HCT116 (cell line): ENCODE results near the gene PDZRN4. TPM values are rescaled to one million over a fixed set of nuclear protein-coding genes. Genes with fewer than 3 reads are reported as not detected.

ENCODE experiments used
- ATAC-seq: fragments of 200-7000 bp; cut with Tn5 transposase; 2 replicates; pipeline ENCODE4 v1.9.1; 2020; ENCODE audit warnings: mild to moderate bottlenecking, moderate library complexity
- BruUV-seq: library from RNA; stranded (reverse); fragments of 400-500 nt; replicated peaks from 2 replicates; lab custom pipeline; 2021; lab: Mats Ljungman, UMichigan
- CTCF ChIA-PET: fragments of 300-600 bp; sonication (Branson Sonifier 250); formaldehyde crosslinking; loops from one replicate; lab custom pipeline; 2021; ENCODE audit warnings: antibody characterized with exemption; lab: Charles Lee
- POLR2A ChIA-PET: fragments of 300-600, 350-600 bp; sonication (Branson Sonifier 250); formaldehyde crosslinking; loops from one replicate; lab custom pipeline; 2021; ENCODE audit warnings: antibody characterized with exemption; lab: Charles Lee
- RAD21 ChIA-PET, 2 experiments: fragments of 300-600 bp; sonication (Branson Sonifier 250); formaldehyde crosslinking; loops; one replicate each; lab custom pipeline; 2023; ENCODE audit warnings: low total read pairs in 2 of 2; ENCODE audit not compliant: uncharacterized antibody in 2 of 2, unreplicated experiment in 2 of 2, low non-redundant PET in 1 of 2; lab: Charles Lee
- DNase-seq: peaks from one replicate; pipeline ENCODE4 v3.0.0-alpha.2; 2010; ENCODE audit warnings: low read depth, low spot score
- H2AFZ ChIP-seq: fragments of 200-600 bp; shearing (Covaris generic), sonication (generic); 2 replicates; pipeline ENCODE4 v1.6.1; 2017; ENCODE audit warnings: low read depth, mixed run types, mixed read lengths, antibody characterized with exemption, low read length; ENCODE audit not compliant: poor library complexity, severe bottlenecking
- H3K27ac ChIP-seq: 2 replicates; pipeline ENCODE4 v1.5.1; 2012; ENCODE audit warnings: low read depth, low read length
- H3K27me3 ChIP-seq: fragments of 200-600 bp; sonication (generic); 2 replicates; pipeline ENCODE4 v1.6.1; 2016; ENCODE audit warnings: mixed run types, low read length, mixed read lengths; ENCODE audit not compliant: insufficient read depth
- H3K36me3 ChIP-seq, 2 experiments: fragments of 200-500 bp in 1 of 2; fragments of 200-600 bp in 1 of 2; sonication (Bioruptor generic) in 1 of 2; sonication (generic) in 1 of 2; 2 replicates each; pipeline versions ENCODE4 v1.5.1 to v1.6.1; 2014 to 2016; ENCODE audit warnings: low read length in 2 of 2, inconsistent platforms in 1 of 2, mixed read lengths in 1 of 2, mixed run types in 1 of 2; ENCODE audit not compliant: insufficient read depth in 2 of 2, control insufficient read depth in 1 of 2
- H3K4me1 ChIP-seq, 2 experiments: fragments of 200-600 bp in 1 of 2; sonication (generic) in 1 of 2; 2 replicates each; pipeline versions ENCODE4 v1.5.1 to v1.6.1; 2012 to 2017; ENCODE audit warnings: low read length in 2 of 2, inconsistent platforms in 1 of 2, mild to moderate bottlenecking in 1 of 2, mixed read lengths in 1 of 2, mixed run types in 1 of 2, moderate library complexity in 1 of 2; ENCODE audit not compliant: insufficient read depth in 2 of 2, control insufficient read depth in 1 of 2
- H3K4me2 ChIP-seq: fragments of 200-600 bp; sonication (generic); 2 replicates; pipeline ENCODE4 v1.6.1; 2017; ENCODE audit warnings: mixed run types, low read length, mixed read lengths
- H3K4me3 ChIP-seq, 2 experiments: fragments of 200-600 bp in 1 of 2; sonication (generic) in 1 of 2; replicated peaks in 1 of 2; 2 replicates each; pipeline ENCODE4 v1.5.1; 2011 to 2016; ENCODE audit warnings: low read length in 2 of 2, control low read depth in 1 of 2, low read depth in 1 of 2, mild to moderate bottlenecking in 1 of 2, mixed read lengths in 1 of 2, mixed run types in 1 of 2
- H3K79me2 ChIP-seq: fragments of 200-600 bp; sonication (generic); 2 replicates; pipeline ENCODE4 v1.6.1; 2017; ENCODE audit warnings: mild to moderate bottlenecking, mixed run types, low read length, moderate library complexity, mixed read lengths; ENCODE audit not compliant: insufficient read depth
- H3K9ac ChIP-seq: fragments of 200-600 bp; sonication (generic); 2 replicates; pipeline ENCODE4 v1.6.1; 2016; ENCODE audit warnings: low read length, mixed read lengths
- H3K9me2 ChIP-seq: fragments of 200-600 bp; sonication (generic), shearing (Covaris generic); 2 replicates; pipeline ENCODE4 v1.6.1; 2017; ENCODE audit warnings: mixed run types, mild to moderate bottlenecking, moderate library complexity; ENCODE audit not compliant: insufficient read depth
- H3K9me3 ChIP-seq, 2 experiments: fragments of 200-500 bp in 1 of 2; fragments of 200-600 bp in 1 of 2; sonication (Bioruptor generic) in 1 of 2; sonication (generic) in 1 of 2; 2 replicates each; pipeline ENCODE4 v1.6.1; 2014 to 2017; ENCODE audit warnings: low read length in 2 of 2, mixed read lengths in 2 of 2, inconsistent platforms in 1 of 2, low read depth in 1 of 2, mild to moderate bottlenecking in 1 of 2, mixed run types in 1 of 2, moderate library complexity in 1 of 2; ENCODE audit not compliant: control insufficient read depth in 1 of 2, insufficient read depth in 1 of 2
- H4K20me1 ChIP-seq: fragments of 200-600 bp; sonication (generic), shearing (Covaris generic); 2 replicates; pipeline ENCODE4 v1.6.1; 2017; ENCODE audit warnings: mixed run types, mild to moderate bottlenecking, moderate library complexity; ENCODE audit not compliant: insufficient read depth
- CBX3 ChIP-seq: IDR thresholded peaks from 2 replicates; pipeline ENCODE4 v1.6.1; 2012; ENCODE audit warnings: low read depth
- CEBPB ChIP-seq: IDR thresholded peaks from 2 replicates; pipeline ENCODE4 v1.6.1; 2012; ENCODE audit warnings: low read depth
- EGR1 ChIP-seq: IDR thresholded peaks from 2 replicates; pipeline ENCODE4 v1.6.1; 2012; ENCODE audit warnings: low read depth
- ELF1 ChIP-seq: IDR thresholded peaks from 2 replicates; pipeline ENCODE4 v1.6.1; 2012; ENCODE audit warnings: low read depth, borderline replicate concordance
- MAX ChIP-seq: IDR thresholded peaks from 2 replicates; pipeline ENCODE4 v1.6.1; 2012
- POLR2A ChIP-seq: IDR thresholded peaks from 2 replicates; pipeline ENCODE4 v1.7.0; 2011; ENCODE audit warnings: borderline replicate concordance; ENCODE audit not compliant: insufficient read depth, insufficient read length; ENCODE audit errors: extremely low read depth
- POLR2AphosphoS5 ChIP-seq: IDR thresholded peaks from 2 replicates; pipeline ENCODE4 v1.6.1; 2011; ENCODE audit warnings: mild to moderate bottlenecking, low read depth, low read length, moderate library complexity
- SIN3A ChIP-seq: IDR thresholded peaks from 2 replicates; pipeline ENCODE4 v1.6.1; 2012; ENCODE audit warnings: low read depth
- SP1 ChIP-seq: IDR thresholded peaks from 2 replicates; pipeline ENCODE4 v1.6.1; 2012; ENCODE audit warnings: low read depth
- SRF ChIP-seq: IDR thresholded peaks from 2 replicates; pipeline ENCODE4 v1.6.1; 2012; ENCODE audit warnings: low read depth
- YY1 ChIP-seq: IDR thresholded peaks from 2 replicates; pipeline ENCODE4 v1.6.1; 2011; ENCODE audit warnings: low read length, low read depth, moderate library complexity, mild to moderate bottlenecking; ENCODE audit not compliant: insufficient replicate concordance; ENCODE audit errors: extremely low read depth
- intact Hi-C: fragments of 100-400 bp; cut with micrococcal nuclease; formaldehyde crosslinking; loops from 2 replicates; pipeline ENCODE4 v1.10.0; 2022
- total RNA-seq: library from RNA; stranded (reverse); gene quantifications from one replicate; pipeline ENCODE4 v1.2.1, GENCODE V29; 2021; ENCODE audit not compliant: unreplicated experiment
- TF ChIP-seq, protein P1 (sequence below), 3 experiments: fragments of 200-600 bp in 1 of 3; sonication (generic) in 1 of 3; IDR thresholded peaks in 2 of 3; conservative IDR thresholded peaks in 1 of 3; 2 replicates each; pipeline ENCODE4 v1.5.1; 2012 to 2017; ENCODE audit warnings: low read depth in 2 of 3, low read length in 2 of 3, antibody characterized with exemption in 1 of 3, borderline replicate concordance in 1 of 3, control low read depth in 1 of 3, mild to moderate bottlenecking in 1 of 3, mixed read lengths in 1 of 3, mixed run types in 1 of 3, moderate library complexity in 1 of 3; ENCODE audit not compliant: insufficient read depth in 1 of 3
- TF ChIP-seq, protein P2 (sequence below): IDR thresholded peaks from 2 replicates; pipeline ENCODE4 v1.6.1; 2011; ENCODE audit warnings: mild to moderate bottlenecking, low read length, moderate library complexity; ENCODE audit not compliant: insufficient replicate concordance; ENCODE audit errors: extremely low read depth

PDZRN4 gene
- total RNA-seq, 1 experiment from 2014 or later: not detected

DNA sequence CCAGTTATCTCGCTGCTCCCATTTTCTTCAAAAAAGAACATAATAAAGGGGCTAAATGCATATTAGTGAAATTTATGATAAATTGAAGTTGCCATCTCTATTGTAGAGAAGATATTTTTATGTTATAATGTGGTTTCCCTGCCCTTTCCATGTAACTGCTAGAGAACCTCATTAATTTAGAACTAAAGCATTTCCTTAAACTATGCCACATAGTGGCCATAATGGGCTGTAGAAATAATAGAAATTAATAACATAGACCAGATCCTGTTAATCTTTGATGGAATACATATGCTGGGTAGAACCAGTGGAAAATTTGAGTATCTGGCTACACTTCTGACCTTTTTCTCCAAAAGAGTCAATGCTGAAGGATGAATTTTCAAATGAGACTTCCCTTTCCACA, 376.7 kb downstream of the PDZRN4 start:
- Histone ChIP-seq H3K9me2 (no peaks in the 10 kb centered on the region), H4K20me1 (no peaks in the 10 kb centered on the region), H3K4me1 (no peaks in the 10 kb centered on the region), H3K4me3 (no peak overlapping the region), H3K4me2 (no peak overlapping the region), H3K9ac (no peak overlapping the region), H3K27ac (no peak overlapping the region), H3K79me2 (no peaks in the 10 kb centered on the region), H3K36me3 (no peaks in the 10 kb centered on the region), H2AFZ (no peak overlapping the region), H3K27me3 (no peaks in the 10 kb centered on the region), H3K9me3 (no peaks in the 10 kb centered on the region)
- ChIA-PET RAD21 (no interaction called here), POLR2A (no interaction called here), CTCF (no interaction called here)
- intact Hi-C loops: no loop called here
- ATAC-seq: 0 out of 2 replicates have a peak, but pooled peaks have one; percentile 42
- no TSS peak for BruUV-seq
- no peak for DNase-seq
- TF ChIP-seq CEBPB: no peak
- TF ChIP-seq, protein P1, sequence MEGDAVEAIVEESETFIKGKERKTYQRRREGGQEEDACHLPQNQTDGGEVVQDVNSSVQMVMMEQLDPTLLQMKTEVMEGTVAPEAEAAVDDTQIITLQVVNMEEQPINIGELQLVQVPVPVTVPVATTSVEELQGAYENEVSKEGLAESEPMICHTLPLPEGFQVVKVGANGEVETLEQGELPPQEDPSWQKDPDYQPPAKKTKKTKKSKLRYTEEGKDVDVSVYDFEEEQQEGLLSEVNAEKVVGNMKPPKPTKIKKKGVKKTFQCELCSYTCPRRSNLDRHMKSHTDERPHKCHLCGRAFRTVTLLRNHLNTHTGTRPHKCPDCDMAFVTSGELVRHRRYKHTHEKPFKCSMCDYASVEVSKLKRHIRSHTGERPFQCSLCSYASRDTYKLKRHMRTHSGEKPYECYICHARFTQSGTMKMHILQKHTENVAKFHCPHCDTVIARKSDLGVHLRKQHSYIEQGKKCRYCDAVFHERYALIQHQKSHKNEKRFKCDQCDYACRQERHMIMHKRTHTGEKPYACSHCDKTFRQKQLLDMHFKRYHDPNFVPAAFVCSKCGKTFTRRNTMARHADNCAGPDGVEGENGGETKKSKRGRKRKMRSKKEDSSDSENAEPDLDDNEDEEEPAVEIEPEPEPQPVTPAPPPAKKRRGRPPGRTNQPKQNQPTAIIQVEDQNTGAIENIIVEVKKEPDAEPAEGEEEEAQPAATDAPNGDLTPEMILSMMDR (IDR thresholded peaks at IDR 0.05 in 2 of 3, conservative IDR thresholded peaks at IDR 0.05 in 1 of 3; ENCODE audit: borderline replicate concordance in 1 of 3, insufficient read depth in 1 of 3, low read depth in 2 of 3, low read length in 2 of 3): peak in 2 of 3 experiments; percentile 13 to 24; a peak in 2 of 6 replicates
- TF ChIP-seq, protein P2, sequence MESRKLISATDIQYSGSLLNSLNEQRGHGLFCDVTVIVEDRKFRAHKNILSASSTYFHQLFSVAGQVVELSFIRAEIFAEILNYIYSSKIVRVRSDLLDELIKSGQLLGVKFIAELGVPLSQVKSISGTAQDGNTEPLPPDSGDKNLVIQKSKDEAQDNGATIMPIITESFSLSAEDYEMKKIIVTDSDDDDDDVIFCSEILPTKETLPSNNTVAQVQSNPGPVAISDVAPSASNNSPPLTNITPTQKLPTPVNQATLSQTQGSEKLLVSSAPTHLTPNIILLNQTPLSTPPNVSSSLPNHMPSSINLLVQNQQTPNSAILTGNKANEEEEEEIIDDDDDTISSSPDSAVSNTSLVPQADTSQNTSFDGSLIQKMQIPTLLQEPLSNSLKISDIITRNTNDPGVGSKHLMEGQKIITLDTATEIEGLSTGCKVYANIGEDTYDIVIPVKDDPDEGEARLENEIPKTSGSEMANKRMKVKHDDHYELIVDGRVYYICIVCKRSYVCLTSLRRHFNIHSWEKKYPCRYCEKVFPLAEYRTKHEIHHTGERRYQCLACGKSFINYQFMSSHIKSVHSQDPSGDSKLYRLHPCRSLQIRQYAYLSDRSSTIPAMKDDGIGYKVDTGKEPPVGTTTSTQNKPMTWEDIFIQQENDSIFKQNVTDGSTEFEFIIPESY: no peak

DNA sequence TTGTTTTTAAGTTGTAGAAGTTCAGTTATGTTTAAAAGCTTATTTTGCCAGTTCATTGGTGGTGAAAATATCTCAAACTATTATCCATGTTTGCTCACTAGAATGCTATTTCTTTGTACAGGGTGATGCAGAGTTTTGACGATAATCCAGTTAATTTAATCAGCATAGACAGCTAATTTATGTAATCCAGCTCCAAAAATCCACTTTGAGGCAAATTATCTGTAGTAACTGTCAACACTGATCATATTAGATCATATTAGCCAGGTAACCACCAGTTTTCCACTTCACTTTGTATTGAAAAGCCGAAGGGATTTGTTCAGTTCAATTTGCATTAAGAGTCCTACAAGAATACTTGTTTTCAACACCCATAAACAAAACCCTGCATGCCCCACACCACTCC, 378.6 kb downstream of the PDZRN4 start:
- Histone ChIP-seq H3K27me3 (no peaks in the 10 kb centered on the region), H3K9ac (no peak overlapping the region), H3K36me3 (no peaks in the 10 kb centered on the region), H3K4me2 (no peak overlapping the region), H2AFZ (no peak overlapping the region), H3K4me1 (no peaks in the 10 kb centered on the region), H4K20me1 (no peaks in the 10 kb centered on the region), H3K27ac (no peak overlapping the region), H3K4me3 (no peak overlapping the region), H3K9me2 (no peaks in the 10 kb centered on the region), H3K79me2 (no peaks in the 10 kb centered on the region), H3K9me3 (no peaks in the 10 kb centered on the region)
- BruUV-seq: no TSS peak
- POLR2A ChIA-PET: no interaction called here
- no peak for DNase-seq
- no peak for ATAC-seq
- intact Hi-C loops: no loop called here
- CTCF ChIA-PET: no interaction called here
- TF ChIP-seq ELF1: no peak
- no peak for TF ChIP-seq EGR1
- no peak for TF ChIP-seq MAX
- TF ChIP-seq POLR2A: no peak
- TF ChIP-seq, protein P1 (IDR thresholded peaks at IDR 0.05 in 2 of 3, conservative IDR thresholded peaks at IDR 0.05 in 1 of 3; ENCODE audit: borderline replicate concordance in 1 of 3, insufficient read depth in 1 of 3, low read depth in 2 of 3, low read length in 2 of 3): no peak
- no peak for TF ChIP-seq SRF
- no peak for TF ChIP-seq POLR2AphosphoS5
- no peak for TF ChIP-seq SP1
- no peak for TF ChIP-seq SIN3A
- TF ChIP-seq CEBPB: no peak
- TF ChIP-seq CBX3: no peak
- TF ChIP-seq YY1: no peak
- RAD21 ChIA-PET: no interaction called here
